Fibroblast of lung (primary cell): ENCODE data around the gene LAMA5.

ENCODE experiments used
- EZH2 ChIP-seq: IDR thresholded peaks from 2 replicates; pipeline ENCODE4 v1.5.1; 2012; ENCODE audit warnings: low read length, control low read depth, mild to moderate bottlenecking; ENCODE audit errors: missing control alignments
- TF ChIP-seq, protein P1 (sequence below), 2 donors: IDR thresholded peaks in 1 of 2; conservative IDR thresholded peaks in 1 of 2; 1 replicate in 1 of 2; 2 replicates in 1 of 2; pipeline ENCODE4 v1.5.1; 2011 to 2012; ENCODE audit warnings: low read length in 2 of 2, control low read depth in 1 of 2, inconsistent platforms in 1 of 2, low read depth in 1 of 2, mild to moderate bottlenecking in 1 of 2

DNA sequence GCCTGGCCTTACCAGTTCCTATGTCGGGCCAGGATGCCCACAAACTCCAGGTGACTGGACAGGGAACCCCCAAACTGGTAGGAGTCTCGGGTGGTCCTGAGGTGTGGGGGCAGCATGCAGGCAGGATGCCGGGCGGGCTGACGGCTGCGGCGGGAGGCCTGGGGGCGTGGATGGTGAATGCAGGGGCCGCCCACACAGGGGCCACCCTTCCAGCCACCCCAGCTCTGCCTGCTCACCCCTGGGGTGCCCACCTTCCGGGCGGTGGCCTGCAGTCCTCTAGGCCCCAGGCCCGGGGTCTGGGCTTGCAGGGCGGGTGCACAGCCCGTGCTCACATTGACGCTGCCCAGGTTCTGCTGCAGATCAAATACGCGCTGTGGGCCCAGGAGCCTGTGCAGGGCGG lies 56.0 kb downstream of the LAMA5 start:
- TF ChIP-seq, protein P1, sequence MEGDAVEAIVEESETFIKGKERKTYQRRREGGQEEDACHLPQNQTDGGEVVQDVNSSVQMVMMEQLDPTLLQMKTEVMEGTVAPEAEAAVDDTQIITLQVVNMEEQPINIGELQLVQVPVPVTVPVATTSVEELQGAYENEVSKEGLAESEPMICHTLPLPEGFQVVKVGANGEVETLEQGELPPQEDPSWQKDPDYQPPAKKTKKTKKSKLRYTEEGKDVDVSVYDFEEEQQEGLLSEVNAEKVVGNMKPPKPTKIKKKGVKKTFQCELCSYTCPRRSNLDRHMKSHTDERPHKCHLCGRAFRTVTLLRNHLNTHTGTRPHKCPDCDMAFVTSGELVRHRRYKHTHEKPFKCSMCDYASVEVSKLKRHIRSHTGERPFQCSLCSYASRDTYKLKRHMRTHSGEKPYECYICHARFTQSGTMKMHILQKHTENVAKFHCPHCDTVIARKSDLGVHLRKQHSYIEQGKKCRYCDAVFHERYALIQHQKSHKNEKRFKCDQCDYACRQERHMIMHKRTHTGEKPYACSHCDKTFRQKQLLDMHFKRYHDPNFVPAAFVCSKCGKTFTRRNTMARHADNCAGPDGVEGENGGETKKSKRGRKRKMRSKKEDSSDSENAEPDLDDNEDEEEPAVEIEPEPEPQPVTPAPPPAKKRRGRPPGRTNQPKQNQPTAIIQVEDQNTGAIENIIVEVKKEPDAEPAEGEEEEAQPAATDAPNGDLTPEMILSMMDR (conservative IDR thresholded peaks at IDR 0.05 in 1 of 2, IDR thresholded peaks at IDR 0.05 in 1 of 2; ENCODE audit: low read depth in 1 of 2, low read length in 2 of 2) = no peak
- TF ChIP-seq EZH2 = no peak
